Fibroblast of villous mesenchyme (primary cell): ENCODE data around the gene ORC3. TPM values are rescaled to one million over a fixed set of nuclear protein-coding genes. Genes with fewer than 3 reads are reported as not detected.
A peak's percentile ranks its signal among the peaks of the same experiment; 100 is the strongest.
"Not testable (repeated sequence)": the region's sequence is repeated elsewhere in the genome, so short reads cannot be mapped to it uniquely, and the experiment has no call there.

Experiments
- DNase-seq: peaks from one replicate; pipeline ENCODE4 v3.0.0-alpha.2; 2010; ENCODE audit warnings: low read depth
- H3K4me3 ChIP-seq: 2 replicates; pipeline ENCODE4 v1.5.1; 2011; ENCODE audit warnings: low read depth, mild to moderate bottlenecking, low read length
- CTCF ChIP-seq: IDR thresholded peaks from 2 replicates; pipeline ENCODE4 v1.5.1; 2012; ENCODE audit warnings: low read depth, mild to moderate bottlenecking, low read length; ENCODE audit not compliant: insufficient read depth
- total RNA-seq: library from RNA; depleted of rRNA; stranded (reverse); fragments of >200 nt; gene quantifications from 2 replicates; pipeline ENCODE4 v1.2.3, GENCODE V29; 2012

ORC3 gene
- total RNA-seq, 1 donor = 32.0 TPM

- H3K4me3 ChIP-seq = no peak overlapping the region
- TF ChIP-seq CTCF = no peak
- DNase-seq = no peak
Measured at GRCh38 chr6:87705070-87705691, 115.2 kb downstream of the ORC3 start.

- TF ChIP-seq CTCF = no peak
- no peak overlapping the region for H3K4me3 ChIP-seq
- DNase-seq = peak; percentile 68
Measured at GRCh38 chr6:87706187-87706966, 116.4 kb downstream of the ORC3 start.

- not testable (repeated sequence) for H3K4me3 ChIP-seq, DNase-seq
Measured at GRCh38 chr6:87708581-87709427, 118.9 kb downstream of the ORC3 start.

GRCh38 chr6:87710090-87710489 lies 120.2 kb downstream of the ORC3 start:
- DNase-seq = no peak
- TF ChIP-seq CTCF = no peak
- H3K4me3 ChIP-seq = no peak overlapping the region

- not testable (repeated sequence) for DNase-seq, H3K4me3 ChIP-seq
Measured at GRCh38 chr6:87712713-87713112, 122.8 kb downstream of the ORC3 start.

GRCh38 chr6:87714093-87714842 lies 124.3 kb downstream of the ORC3 start:
- TF ChIP-seq CTCF = no peak
- peak; percentile 67 for DNase-seq
- no peak overlapping the region for H3K4me3 ChIP-seq

Other genes with a start within 250 kb of the ORC3 start
- 2.6 and 2.9 TPM in 2 replicates for gene C6orf163, start 245.3 kb upstream of the ORC3 start, total RNA-seq
- 0.86 TPM in 1 of 2 replicates, not detected in the other for gene CFAP206, start 182.2 kb upstream of the ORC3 start, total RNA-seq
- gene SLC35A1, start 117.2 kb upstream of the ORC3 start, total RNA-seq = 10.0 and 18.6 TPM in 2 replicates
- 42.5 and 51.8 TPM in 2 replicates for gene RARS2, start 148 bp upstream of the ORC3 start, total RNA-seq
- gene AKIRIN2, start 112.1 kb downstream of the ORC3 start, total RNA-seq = 13.9 and 17.7 TPM in 2 replicates